ENCODE results near the gene POU3F4.

Gene POU3F4

GRCh38 chrX:83508006-83508405 is at the start of gene POU3F4:
TSS of gene POU3F4 (plus strand) at chrX:83508290. CDS start at chrX:83508325, 35 bp downstream.
- no peak for DNase-seq

- peak; percentile 0 for DNase-seq
Observed at GRCh38 chrX:83469551-83469950, 38.5 kb upstream of the POU3F4 start.

- DNase-seq = no peak
Observed at GRCh38 chrX:83495898-83496297, 12.2 kb upstream of the POU3F4 start.

- no peak for DNase-seq
Observed at GRCh38 chrX:83501003-83501402, 7.1 kb upstream of the POU3F4 start.

- no peak for DNase-seq
Observed at GRCh38 chrX:83501530-83501929, 6.6 kb upstream of the POU3F4 start.

GRCh38 chrX:83504721-83505479 is 3.2 kb upstream of the POU3F4 start:
- no peak for DNase-seq

GRCh38 chrX:83508526-83509253 is 600 bp downstream of the POU3F4 start:
- no peak for DNase-seq

- DNase-seq = no peak
Observed at GRCh38 chrX:83509254-83509801, 1.2 kb downstream of the POU3F4 start.

GRCh38 chrX:83510510-83511062 is 2.5 kb downstream of the POU3F4 start:
- DNase-seq = no peak

- DNase-seq = no peak
Observed at GRCh38 chrX:83511208-83511607, 3.1 kb downstream of the POU3F4 start.

- no peak for DNase-seq
Observed at GRCh38 chrX:83512111-83512510, 4.0 kb downstream of the POU3F4 start.

- no peak for DNase-seq
Observed at GRCh38 chrX:83516597-83516996, 8.5 kb downstream of the POU3F4 start.

- no peak for DNase-seq
Observed at GRCh38 chrX:83521905-83522304, 13.8 kb downstream of the POU3F4 start.

- DNase-seq = no peak
Observed at GRCh38 chrX:83529950-83530349, 21.9 kb downstream of the POU3F4 start.

- no peak for DNase-seq
Observed at GRCh38 chrX:83535417-83536196, 27.5 kb downstream of the POU3F4 start.

Measured in NK-92 treated with Interleukin-12 subunit alpha and Interleukin-12 subunit beta, amount 100 ng/mL, for 24 hours (cell line).